ENCODE results near the gene RPS19. TPM values are rescaled to one million over a fixed set of nuclear protein-coding genes. Genes with fewer than 3 reads are reported as not detected.

RPS19 gene
- polyA plus RNA-seq, 1 donor from 2014 or later = 783 TPM

DNA sequence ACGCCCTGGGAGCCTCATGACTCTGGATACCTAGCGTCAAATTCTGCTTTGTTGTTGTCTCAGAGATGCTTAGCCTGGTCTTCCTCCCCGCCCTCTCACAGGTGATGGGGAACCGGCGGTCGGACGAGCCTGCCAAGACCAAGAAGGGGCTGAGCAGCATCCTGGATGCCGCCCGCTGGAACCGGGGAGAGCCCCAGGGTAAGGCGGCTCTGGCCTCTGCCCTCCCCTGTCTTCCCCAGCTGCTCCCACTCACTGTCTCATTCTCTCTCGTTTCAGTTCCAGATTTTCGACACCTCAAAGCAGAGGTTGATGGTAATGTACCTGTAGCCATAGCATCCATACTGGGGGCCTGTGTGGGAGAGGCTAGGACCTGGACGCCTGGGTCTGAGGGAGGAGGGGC lies 34.3 kb downstream of the RPS19 start:
- Histone ChIP-seq H3K9ac (ENCODE audit: low read length) (no peak overlapping the region), H3K79me2 (replicated peaks; ENCODE audit: insufficient read depth, low read length) (no peaks in the 10 kb centered on the region), H3K9me2 (ENCODE audit: insufficient read depth, low read length) (no peaks in the 10 kb centered on the region), H4K20me1 (ENCODE audit: insufficient read depth) (no peaks in the 10 kb centered on the region), H3F3A (ENCODE audit: insufficient read depth, low read length, poor library complexity, severe bottlenecking) (no peaks in the 10 kb centered on the region), H3K27ac (ENCODE audit: low read length) (no peak overlapping the region), H3K36me3 (ENCODE audit: insufficient read depth, low read length) (no peaks in the 10 kb centered on the region), H3K4me2 (ENCODE audit: low read length) (no peak overlapping the region), H3K27me3 (ENCODE audit: insufficient read depth, low read depth, low read length) (no peaks in the 10 kb centered on the region), H2AFZ (ENCODE audit: low read depth, low read length) (no peak overlapping the region), H3K4me3 (ENCODE audit: low read length) (no peak overlapping the region), H3K9me3 (ENCODE audit: low read length) (no peaks in the 10 kb centered on the region)
- no peak for TF ChIP-seq TAF1 (IDR thresholded peaks at IDR 0.05; ENCODE audit: low read depth)
- no peak for TF ChIP-seq EZH2 (IDR thresholded peaks at IDR 0.05; ENCODE audit: borderline replicate concordance, insufficient read depth, low read length, poor library complexity, severe bottlenecking)
- TF ChIP-seq MXI1 (conservative IDR thresholded peaks at IDR 0.05; ENCODE audit: poor library complexity, severe bottlenecking) = no peak
- TF ChIP-seq, protein P1, sequence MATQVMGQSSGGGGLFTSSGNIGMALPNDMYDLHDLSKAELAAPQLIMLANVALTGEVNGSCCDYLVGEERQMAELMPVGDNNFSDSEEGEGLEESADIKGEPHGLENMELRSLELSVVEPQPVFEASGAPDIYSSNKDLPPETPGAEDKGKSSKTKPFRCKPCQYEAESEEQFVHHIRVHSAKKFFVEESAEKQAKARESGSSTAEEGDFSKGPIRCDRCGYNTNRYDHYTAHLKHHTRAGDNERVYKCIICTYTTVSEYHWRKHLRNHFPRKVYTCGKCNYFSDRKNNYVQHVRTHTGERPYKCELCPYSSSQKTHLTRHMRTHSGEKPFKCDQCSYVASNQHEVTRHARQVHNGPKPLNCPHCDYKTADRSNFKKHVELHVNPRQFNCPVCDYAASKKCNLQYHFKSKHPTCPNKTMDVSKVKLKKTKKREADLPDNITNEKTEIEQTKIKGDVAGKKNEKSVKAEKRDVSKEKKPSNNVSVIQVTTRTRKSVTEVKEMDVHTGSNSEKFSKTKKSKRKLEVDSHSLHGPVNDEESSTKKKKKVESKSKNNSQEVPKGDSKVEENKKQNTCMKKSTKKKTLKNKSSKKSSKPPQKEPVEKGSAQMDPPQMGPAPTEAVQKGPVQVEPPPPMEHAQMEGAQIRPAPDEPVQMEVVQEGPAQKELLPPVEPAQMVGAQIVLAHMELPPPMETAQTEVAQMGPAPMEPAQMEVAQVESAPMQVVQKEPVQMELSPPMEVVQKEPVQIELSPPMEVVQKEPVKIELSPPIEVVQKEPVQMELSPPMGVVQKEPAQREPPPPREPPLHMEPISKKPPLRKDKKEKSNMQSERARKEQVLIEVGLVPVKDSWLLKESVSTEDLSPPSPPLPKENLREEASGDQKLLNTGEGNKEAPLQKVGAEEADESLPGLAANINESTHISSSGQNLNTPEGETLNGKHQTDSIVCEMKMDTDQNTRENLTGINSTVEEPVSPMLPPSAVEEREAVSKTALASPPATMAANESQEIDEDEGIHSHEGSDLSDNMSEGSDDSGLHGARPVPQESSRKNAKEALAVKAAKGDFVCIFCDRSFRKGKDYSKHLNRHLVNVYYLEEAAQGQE (IDR thresholded peaks at IDR 0.05; ENCODE audit: borderline replicate concordance) = no peak
- TF ChIP-seq RAD21 (conservative IDR thresholded peaks at IDR 0.05) = no peak
- TF ChIP-seq EP300 (conservative IDR thresholded peaks at IDR 0.05; ENCODE audit: poor library complexity, severe bottlenecking) = no peak
- no peak for TF ChIP-seq SMC3 (conservative IDR thresholded peaks at IDR 0.05; ENCODE audit: poor library complexity)
- TF ChIP-seq POLR2AphosphoS5 (IDR thresholded peaks at IDR 0.05) = no peak
- TF ChIP-seq, protein P2, sequence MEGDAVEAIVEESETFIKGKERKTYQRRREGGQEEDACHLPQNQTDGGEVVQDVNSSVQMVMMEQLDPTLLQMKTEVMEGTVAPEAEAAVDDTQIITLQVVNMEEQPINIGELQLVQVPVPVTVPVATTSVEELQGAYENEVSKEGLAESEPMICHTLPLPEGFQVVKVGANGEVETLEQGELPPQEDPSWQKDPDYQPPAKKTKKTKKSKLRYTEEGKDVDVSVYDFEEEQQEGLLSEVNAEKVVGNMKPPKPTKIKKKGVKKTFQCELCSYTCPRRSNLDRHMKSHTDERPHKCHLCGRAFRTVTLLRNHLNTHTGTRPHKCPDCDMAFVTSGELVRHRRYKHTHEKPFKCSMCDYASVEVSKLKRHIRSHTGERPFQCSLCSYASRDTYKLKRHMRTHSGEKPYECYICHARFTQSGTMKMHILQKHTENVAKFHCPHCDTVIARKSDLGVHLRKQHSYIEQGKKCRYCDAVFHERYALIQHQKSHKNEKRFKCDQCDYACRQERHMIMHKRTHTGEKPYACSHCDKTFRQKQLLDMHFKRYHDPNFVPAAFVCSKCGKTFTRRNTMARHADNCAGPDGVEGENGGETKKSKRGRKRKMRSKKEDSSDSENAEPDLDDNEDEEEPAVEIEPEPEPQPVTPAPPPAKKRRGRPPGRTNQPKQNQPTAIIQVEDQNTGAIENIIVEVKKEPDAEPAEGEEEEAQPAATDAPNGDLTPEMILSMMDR (IDR thresholded peaks at IDR 0.05; ENCODE audit: poor library complexity, severe bottlenecking) = no peak

DNA sequence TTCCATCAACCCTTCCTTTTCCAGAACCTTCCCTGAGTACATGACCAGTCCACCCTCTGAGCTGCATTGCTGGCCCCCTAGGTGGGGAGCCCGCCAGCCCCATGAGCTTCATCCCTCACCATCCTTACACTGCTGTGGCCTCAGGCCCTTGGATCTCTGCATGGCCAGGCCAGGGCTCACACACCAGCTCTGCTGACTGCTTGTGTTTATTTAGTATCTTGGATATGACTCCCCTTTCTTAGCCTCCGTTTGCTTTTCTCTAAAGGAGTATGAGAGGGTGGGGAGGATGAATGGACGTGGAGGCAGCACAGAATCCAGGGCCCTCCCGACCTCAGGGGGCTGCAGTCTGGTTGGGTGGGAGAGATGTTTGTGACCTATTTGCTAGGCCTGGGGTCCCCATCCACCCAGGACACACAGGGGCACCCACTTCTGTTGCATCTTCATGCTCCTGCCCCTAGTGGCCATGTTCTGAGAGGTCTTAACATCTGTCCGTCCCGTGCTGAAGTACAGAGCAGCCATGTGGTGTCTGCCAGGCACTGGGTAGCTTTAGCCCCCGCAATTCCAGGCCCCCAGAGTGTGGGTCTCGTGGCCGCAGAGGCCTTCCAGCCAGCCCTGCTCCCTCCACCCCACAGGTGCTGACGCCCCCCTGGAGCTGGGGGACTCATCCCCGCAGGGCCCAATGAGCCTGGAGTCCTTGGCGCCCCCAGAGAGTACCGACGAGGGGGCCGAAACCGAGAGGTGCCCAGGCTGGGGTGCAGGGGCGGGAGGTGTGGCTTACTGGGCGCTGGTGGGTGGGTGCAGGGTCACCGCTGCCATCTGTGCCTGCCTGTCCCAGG lies 35.9 kb downstream of the RPS19 start:
- Histone ChIP-seq H3K4me2 (ENCODE audit: low read length) (no peak overlapping the region), H3K27me3 (ENCODE audit: insufficient read depth, low read depth, low read length) (no peaks in the 10 kb centered on the region), H3K4me3 (ENCODE audit: low read length) (no peak overlapping the region), H3K27ac (ENCODE audit: low read length) (no peak overlapping the region), H3K36me3 (ENCODE audit: insufficient read depth, low read length) (no peaks in the 10 kb centered on the region), H4K20me1 (ENCODE audit: insufficient read depth) (no peaks in the 10 kb centered on the region), H3F3A (ENCODE audit: insufficient read depth, low read length, poor library complexity, severe bottlenecking) (no peaks in the 10 kb centered on the region), H3K9ac (ENCODE audit: low read length) (no peak overlapping the region), H3K9me3 (ENCODE audit: low read length) (no peaks in the 10 kb centered on the region), H3K9me2 (ENCODE audit: insufficient read depth, low read length) (no peaks in the 10 kb centered on the region), H3K79me2 (replicated peaks; ENCODE audit: insufficient read depth, low read length) (no peaks in the 10 kb centered on the region), H2AFZ (ENCODE audit: low read depth, low read length) (no peak overlapping the region)
- TF ChIP-seq POLR2AphosphoS5 (IDR thresholded peaks at IDR 0.05) (no peak), SMC3 (conservative IDR thresholded peaks at IDR 0.05; ENCODE audit: poor library complexity) (no peak), EP300 (conservative IDR thresholded peaks at IDR 0.05; ENCODE audit: poor library complexity, severe bottlenecking) (no peak), RAD21 (conservative IDR thresholded peaks at IDR 0.05) (no peak), TAF1 (IDR thresholded peaks at IDR 0.05; ENCODE audit: low read depth) (no peak), MXI1 (conservative IDR thresholded peaks at IDR 0.05; ENCODE audit: poor library complexity, severe bottlenecking) (no peak)
- TF ChIP-seq, protein P2 (IDR thresholded peaks at IDR 0.05; ENCODE audit: poor library complexity, severe bottlenecking) = no peak
